HG03196 (cell line): Measurements from ENCODE around the gene DUSP7.

Experiments used
- ATAC-seq: cut with Tn5 transposase; IDR thresholded peaks from one replicate; pipeline ENCODE4 v1.9.1; 2021; ENCODE audit not compliant: unreplicated experiment

Gene DUSP7

DNA sequence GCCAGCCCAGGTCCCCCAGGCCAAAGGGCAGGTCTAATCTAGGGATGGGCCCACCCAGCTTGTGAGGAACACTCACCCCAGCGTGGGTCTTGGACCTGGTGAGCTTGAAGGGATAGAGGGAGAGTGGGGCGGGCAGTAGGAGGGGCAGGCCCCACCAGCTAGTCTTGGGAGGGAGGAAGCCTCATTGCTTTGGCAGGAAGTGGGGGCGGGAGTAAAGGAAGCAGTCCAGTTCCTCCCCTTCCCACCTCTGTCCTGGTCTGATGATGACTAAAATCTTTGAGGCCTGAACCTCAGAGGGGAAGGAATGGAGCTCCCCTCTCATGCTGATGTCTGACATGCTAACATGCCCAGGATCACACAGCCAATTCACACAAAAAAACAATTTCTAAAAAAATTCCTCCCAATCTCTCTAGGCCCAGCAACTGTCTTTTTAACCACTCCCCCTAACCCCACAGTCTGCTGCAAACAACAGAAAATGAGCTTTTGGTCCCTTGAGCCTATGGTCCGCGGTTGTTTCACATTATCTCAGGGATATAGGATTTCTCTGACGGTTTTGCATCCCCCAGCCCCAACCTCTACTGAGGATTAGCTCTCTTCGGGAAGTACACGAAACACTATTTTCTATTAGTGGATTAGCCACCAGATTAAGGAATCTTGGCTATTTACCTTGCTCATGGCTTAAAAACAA lies 30.7 kb upstream of the DUSP7 start:
- ATAC-seq: no peak

DNA sequence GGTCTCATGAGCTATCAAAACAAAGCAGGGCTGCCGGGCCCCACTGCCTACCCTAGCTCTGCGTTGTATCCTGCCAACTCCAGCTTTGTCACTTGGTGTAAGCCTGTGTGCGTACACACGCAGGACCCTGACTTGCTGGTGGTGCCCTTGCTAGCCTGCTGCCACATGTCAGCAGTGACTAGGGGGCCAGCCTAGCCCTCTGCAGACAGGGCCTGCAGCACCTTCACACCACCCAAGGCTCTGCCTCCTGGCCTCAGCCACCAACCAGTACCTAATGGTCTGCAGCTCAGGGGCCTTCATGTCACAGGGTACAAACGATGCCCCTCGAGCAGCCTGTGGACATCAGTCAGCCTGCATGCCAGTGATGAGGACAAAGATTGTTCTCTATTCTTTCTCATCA lies 30.1 kb upstream of the DUSP7 start:
- no peak for ATAC-seq

DNA sequence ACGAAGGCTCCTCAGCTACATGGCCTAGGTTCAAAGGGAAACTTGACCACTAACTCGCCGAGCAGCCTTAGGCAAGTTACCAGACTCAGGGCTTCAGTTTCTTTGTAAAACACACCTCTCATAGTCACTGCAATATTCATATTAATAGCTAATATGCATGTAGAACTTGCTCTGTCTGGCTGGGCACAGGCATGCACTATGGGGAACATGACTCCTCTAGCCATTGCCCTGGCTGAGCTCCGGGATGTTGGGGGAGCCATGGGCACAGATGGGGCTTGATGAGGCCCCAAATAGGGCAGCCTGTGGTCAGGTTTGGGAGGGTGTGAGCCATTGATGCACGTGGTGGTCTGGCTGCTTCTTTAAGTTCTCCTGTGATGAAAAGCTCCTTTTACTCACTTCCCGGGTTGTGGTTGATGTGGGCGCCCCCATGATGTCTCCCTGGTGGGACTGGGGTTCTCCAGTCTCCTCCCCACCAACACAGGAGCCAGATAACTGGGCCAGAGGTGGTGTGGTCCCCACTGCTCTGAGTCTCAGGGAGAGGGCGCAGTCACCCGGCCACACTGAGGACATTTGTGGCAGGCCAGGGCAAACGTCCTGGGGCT lies 29.4 kb upstream of the DUSP7 start:
- ATAC-seq: no peak

DNA sequence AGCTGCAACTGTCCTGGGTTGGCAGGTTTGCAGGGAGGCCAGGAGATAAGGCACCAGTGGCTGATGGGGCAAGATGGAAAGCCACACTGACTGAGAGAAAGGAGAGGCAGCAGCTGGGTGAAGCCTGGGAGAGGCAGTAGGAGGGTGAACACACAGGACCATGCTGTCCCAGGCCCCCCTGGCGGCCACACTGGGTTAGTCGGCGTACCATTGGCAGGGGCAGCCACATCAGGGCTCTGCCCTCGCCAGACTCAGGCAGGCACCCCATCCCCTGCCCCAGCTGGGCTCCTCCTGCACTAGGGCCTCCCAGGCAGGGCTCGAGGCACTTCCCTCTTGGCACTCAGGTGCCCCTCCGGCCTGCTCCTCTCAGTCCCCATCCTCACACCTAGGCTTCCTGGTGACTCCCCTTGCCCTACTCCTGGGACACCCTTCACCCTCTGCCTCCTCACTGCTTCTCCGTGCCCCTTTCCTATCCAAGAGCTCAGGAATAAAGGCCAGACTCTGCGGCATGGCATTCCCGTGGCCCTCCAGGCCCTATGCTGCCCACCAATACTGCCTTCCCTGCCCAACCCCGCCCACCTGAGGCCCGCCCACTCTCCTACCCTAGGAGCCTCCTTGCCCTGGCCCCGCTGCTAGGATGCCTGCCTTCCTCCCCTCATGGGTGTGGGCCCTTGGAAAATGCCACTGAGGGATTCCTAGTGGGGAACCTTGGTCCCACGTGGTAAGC lies 28.7 kb upstream of the DUSP7 start:
- ATAC-seq: no peak

DNA sequence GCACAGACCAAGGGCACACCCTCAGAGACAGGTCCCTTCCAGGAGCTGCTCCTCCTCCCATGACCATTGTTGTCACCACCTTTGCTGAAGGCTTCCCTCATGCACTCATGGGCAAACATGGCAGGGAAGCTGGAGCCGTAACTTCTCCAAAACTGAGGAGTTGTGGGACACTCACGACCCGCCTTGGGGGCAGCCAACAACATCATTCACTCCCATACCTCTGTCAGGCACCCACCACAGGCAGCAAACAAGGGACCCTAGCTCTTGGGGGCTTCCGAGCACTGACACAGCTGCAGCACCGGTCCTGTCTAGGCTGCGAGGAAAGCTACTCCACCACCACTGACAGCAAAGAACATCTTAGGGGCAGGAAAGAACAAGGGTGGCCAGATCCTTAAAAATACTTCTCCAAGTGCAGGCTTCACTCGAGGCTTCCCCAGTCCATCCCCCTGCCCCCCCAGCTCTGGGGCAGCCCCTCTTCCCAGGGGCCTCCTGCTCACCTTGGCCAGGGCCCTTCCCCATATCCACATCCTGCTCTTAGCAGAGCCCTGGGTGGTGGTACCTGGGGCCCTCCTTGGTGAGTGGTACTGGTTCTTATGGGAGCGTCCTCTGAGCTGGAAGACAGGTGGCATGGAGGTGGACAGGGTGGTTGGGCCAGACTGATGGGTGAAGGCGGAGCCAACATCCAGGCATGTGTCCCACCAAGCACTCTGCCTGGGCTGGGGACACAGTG lies 28.0 kb upstream of the DUSP7 start:
- no peak for ATAC-seq

DNA sequence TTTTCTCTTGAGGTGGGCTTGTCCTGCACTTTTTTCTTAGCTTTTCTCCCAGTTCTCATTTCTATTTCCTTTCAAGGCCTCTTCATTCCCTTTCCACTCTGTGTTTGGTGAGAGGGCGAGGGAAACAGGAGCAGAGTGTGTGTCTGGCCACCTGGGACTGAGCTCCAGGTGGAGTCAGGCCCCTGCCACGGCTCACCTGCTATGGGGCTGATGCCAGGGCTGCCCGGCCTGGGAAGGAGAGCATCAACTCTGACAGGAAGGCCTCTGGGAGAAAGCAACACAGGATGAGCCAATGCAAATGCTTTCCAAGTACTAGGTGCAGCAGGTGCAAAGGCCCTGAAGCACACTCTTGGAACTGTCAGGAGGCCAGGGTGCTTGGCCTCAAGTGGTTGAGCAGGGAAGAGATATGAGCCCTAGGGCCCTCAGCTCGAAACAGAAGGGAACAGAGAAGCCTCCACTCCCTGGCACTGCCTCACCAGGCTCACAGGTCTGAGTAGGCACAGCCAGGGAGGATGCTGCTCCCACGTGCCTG lies 27.3 kb upstream of the DUSP7 start:
- ATAC-seq: no peak

DNA sequence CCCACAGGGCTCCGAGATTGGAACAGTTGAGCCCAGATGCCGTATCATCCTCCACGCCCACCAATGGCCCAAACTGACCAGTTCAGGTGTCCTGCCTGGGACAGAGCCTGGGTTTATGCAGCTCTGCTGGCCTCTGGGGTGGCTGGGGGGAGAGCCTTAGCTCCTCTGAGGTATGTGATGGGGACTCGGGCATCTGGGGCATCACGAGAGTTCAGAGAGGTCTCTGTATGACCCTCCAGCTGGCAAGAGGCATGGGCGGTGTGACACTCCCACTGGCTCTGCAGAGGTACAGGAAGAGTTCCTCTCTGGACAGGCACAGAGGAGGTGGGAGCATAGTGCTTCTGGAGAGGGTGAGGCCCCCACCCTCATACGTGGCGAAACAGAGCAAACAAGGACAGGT lies 26.6 kb upstream of the DUSP7 start:
- ATAC-seq: no peak

DNA sequence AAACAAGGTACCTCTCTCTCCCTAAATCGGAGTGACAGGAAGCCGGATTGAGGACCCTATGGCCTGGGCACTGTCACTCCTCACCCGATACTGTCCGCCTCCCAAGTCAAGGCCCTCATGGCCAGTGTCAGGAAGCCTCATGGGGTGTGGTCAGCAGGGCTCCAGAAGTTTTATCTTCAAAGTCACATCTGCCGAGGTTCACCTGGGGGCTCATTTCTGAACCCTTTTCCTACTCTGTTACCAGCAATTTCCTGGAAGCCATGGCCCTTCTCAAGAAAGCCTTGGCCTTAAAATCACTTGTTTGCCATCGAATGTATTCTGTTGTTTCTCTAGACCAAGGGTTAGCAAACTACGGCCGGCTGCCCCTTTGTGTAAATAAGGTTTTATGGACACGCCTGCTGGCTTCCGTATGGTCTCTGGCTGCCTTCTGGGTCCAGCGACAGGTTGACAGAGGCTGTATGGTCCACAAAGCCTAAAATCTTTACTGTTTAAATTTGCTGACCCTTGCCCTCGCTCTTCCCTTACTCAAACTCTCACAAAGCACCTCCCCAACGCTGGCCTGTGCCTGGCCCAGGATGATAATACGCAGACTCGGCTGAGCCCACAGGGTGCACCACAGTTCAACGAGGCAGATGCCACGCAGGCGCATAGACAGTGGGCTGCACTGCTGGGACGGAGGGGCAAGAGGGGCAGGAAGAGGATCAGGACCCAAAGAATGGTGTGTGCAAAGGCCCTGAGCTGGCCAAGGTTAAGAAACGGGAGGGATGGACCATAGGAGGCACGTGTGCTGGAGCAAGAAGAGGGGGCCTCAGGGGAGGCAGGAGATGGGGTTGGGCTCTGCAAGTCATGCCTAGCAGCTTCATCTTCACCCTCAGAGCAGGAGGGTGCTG lies 24.7 kb upstream of the DUSP7 start:
- ATAC-seq: no peak

DNA sequence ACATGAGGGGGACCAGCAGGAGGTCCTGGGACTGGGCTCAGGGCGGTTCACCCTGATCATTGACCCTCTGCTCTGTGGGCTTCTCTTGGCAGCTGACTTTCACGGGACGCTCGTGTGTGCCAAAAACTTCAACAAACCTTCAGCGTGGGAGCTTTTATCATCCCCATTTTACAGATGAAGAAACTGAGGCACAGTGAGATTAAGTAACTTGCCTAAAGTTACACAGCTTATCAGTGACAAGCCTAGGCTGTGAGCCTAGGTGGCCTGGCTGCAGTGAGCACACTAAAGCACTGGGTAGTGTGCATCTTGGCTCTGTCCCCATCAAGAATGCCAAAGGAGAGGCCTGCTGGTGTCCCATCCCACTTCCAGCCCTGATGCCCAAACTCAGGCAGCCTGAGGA lies 23.6 kb upstream of the DUSP7 start:
- no peak for ATAC-seq

DNA sequence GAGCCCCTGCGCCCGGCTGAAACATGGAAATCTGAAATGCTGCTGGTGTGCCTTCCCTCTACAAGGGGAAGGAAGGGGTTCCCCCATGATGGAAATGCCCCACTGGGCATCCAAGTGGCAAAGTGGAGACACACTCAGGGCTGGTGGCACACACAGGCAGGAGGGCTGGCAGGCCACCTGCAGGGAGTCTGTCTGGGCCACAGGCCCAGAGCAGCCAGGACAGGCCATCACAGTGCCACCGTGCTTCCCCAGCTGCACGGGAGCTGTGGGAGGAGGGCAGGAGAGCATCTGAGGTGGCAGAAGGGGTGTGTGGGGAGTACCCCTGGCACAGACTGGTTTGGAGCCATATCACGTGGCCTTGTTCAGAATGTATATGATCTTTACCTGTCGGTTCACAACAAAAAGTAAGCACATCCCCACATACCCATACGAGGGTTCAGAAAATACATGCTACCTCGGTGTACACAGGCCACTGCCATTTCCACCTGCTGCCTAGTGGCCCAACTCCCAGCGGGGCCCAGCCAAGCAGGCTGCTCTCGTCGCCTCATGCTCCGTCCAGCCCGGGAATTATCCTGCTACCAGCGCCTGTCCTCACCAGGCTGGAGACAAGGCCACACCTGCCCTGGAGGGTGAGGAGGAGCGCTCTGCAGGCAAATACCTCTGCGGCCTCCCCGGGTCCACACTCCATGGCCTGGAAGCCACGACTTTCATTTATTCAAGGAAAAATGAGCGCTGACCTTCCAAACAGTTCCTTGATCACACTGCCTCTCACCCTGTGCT lies 22.6 kb upstream of the DUSP7 start:
- no peak for ATAC-seq

DNA sequence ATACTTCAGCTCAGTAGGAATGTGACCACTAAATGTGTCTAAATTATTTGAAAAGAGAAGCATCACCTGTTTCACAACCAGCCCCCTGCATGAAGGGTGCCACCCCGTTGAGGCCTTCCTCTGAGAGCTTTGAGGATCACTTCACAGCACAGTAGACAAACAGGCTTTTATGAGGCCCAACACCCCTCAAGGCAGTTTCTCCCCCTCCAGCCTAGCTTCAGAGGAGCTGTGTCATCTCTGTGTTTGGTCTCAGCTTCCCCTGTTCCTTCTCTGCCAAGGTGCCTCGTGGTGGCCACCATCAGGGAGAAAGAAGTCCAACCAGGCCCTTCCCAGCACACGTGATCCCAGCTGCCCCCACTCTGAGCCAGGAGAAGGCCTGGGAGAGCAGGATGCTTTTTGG lies 21.6 kb upstream of the DUSP7 start:
- ATAC-seq: no peak

DNA sequence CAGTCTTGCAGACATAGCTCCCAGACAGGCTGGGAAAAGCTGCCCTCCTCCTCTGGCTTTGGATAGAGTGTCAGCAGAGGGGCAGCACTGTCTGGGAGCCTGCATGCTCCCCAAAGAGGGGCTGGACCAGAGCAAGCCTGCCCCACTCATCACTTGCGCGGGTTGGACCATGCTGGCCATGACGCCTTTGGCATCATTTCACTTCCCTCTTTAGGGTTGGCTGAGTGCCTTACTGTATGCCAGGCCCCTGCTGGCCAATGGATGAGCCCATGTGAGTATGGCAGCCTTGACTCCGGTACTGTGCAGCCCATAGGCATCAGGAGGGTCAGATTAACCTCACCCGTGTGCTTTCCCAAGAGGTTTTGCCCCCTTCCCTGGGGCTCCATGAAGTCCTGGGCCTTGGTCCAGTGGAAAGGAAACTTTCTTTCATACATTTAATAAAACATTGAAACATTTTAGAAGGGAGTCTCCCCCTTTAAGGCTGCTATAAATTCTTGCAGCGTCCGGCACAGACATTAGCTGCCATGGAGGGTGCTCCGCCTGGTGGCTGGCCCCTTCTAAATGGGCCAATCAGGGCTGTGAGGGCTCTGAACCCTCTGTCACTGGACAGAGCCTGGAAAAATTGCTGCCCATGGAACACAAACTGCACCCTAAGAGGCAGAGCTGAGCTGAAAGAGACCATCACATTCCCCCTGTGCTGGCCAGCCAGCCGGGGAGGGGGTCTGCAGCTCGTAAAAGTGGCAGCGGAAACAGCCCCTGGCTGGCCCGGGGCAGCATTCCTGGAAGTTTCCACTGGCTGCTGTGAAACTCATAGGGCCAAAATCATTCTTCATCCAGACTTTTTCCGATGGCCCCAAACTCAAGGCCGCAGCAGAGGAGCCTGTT lies 20.8 kb upstream of the DUSP7 start:
- no peak for ATAC-seq

DNA sequence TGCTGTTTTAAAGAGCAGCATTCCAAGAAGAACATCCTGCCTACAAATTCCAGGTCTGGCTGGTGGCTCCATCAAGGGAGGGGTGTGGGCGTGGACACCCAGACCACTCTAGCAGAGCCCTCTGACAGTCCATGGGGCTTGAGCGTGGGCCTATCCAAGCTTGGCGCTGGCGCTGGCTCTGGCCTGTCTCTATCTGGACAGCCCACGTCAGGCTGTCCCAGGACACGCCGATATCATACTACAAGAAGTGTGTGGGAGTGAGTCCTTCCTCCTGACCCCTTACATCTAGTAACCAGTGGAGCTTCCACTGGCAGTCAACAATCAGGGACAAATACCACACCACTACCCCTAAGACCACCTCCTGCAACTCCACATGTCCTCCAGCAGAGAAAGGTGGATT lies 17.1 kb upstream of the DUSP7 start:
- no peak for ATAC-seq

DNA sequence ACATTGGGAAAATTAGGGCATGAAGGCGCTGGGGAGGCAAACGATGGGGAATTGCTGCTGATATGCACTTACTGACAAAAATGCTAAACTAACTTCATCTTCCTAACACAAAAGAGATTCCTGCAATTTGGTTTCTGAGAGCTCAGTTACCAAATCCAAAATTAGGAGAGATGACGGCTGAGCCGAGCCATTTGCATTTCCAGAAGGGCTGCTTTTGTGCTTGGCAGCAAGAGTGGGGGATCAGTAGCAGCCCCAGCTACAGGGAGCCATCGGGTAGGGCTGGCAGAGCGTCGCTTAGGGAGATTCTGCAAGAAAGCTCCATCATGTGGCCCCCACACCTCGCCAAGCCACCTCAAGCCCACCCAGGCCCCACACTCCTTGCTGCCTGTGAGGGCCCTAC lies 16.1 kb upstream of the DUSP7 start:
- ATAC-seq: no peak

DNA sequence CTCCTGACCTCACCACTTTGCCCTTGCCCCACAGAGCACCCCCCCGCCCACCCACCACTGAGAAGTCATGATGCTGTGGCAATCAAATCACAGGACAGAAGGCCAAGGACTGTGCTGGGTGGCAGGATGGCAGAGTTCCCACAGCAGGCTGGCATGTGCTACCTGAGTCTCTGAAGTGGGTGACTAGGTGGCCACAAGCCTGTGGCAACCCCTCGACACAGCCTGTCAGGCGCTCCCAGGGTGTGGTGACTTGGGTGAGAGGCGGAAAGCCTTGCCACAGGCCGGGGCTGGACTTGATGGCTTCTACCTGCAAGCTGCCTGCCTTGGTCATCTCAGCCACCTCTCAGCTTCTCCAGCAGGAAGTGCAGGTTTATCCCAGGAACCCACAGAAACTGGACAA lies 15.6 kb upstream of the DUSP7 start:
- no peak for ATAC-seq

DNA sequence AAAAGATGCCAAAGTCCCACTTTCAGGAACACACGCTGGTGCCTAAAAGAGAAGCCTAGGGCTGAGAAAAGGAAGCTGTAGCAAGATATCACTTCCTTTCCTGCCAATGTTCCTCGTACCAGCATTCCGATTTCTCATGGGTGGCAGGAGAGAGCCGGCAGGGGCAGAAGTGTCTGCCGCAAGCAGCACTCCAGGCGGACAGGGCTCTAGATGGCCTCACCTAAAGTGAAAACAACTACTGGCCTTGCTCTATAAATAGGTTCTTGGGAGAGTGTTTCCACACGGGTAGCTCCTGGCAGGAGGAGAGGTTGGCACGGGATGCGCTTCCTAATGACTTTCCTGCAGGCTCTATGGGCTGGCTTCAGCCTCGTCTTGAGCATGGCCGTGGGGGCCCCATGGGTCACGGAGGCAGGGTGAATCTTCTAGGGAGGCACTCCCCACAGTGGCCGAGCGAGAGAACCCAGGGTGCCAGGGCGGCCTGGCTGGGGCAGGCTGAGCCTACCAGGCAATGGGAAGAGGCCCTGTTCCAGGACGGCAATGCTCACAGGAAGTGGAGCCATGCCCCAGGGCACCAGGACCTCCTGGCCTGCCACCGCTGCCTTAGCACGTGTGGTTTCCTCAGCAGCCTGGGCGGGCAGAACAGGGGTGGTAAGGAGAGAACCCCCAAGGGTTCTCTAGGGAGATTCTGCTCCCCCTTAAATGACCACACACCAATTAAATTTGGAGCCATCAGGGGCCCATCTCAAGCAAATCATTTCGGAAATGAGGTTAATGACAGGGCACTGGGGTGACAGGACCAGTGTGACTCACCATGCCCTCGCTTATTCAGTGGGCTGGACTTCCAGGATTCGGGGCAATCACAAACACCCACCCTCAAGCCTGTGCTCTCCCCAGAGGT lies 14.6 kb upstream of the DUSP7 start:
- no peak for ATAC-seq

DNA sequence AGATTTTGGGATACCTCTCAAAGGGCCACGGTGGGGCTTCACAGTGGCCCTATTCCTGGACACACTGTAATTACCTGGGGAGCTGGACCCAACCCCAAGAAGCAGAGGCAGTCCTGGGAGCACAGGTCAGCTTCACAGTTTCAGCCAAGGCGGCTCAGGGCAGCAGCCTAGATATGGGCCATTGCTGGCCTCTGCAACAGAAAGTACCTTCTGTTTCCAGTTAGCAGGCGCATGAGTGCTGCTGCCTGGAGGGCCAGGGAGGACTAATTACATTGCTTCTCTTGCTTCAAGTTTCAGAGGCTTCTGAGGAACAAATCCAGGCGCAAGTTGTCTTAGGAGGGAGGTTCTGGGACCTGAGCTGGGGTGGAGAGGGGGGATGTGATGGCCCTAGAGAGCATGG lies 13.5 kb upstream of the DUSP7 start:
- ATAC-seq: no peak

DNA sequence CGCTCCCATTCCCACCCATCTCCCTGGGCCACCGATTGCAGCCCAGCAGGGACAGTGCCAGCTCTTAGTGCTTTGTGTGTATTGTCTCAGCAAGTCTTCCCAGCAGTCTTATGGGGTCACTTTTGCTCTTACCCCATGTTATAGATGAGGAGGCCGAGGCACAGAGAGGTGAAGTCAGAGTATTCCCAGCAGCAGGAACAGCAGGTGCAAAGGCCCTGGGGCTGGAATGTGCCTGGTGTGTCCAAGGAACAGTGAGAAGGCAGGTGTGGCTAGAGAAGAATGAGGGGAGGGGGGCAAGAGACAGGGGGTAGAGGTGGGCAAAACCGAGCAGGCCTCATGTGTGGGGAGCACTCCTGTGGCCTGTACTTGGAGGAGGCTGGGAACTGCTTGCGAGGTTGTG lies 12.8 kb upstream of the DUSP7 start:
- ATAC-seq: no peak
